ENCODE results near the gene LYPLAL1. TPM values are rescaled to one million over a fixed set of nuclear protein-coding genes. Genes with fewer than 3 reads are reported as not detected.

Gene LYPLAL1
- total RNA-seq, 1 experiment from 2014 or later, result 20.7 TPM

GRCh38 chr1:219244864-219245263, 71.2 kb downstream of the LYPLAL1 start:
- ATAC-seq (no peak), DNase-seq (ENCODE audit: low spot score) (no peak)
- Mint-ChIP-seq H3K27me3 (ENCODE audit: low read depth) (no peaks in the 10 kb centered on the region), H3K27ac (no peak overlapping the region), H3K9me3 (no peaks in the 10 kb centered on the region), H3K4me3 (no peak overlapping the region), H3K36me3 (no peaks in the 10 kb centered on the region), H3K4me1 (peaks cover 5% of the 10 kb centered on the region; the same call in 1 of the 2 replicates)
- CTCF ChIA-PET, result no interaction called here
- TF ChIP-seq TP53 (CRISPR knock-in tag; IDR thresholded peaks at IDR 0.05), result no peak
- no peak for TF ChIP-seq E2F1 (CRISPR knock-in tag; IDR thresholded peaks at IDR 0.05)
- TF ChIP-seq, protein P1, sequence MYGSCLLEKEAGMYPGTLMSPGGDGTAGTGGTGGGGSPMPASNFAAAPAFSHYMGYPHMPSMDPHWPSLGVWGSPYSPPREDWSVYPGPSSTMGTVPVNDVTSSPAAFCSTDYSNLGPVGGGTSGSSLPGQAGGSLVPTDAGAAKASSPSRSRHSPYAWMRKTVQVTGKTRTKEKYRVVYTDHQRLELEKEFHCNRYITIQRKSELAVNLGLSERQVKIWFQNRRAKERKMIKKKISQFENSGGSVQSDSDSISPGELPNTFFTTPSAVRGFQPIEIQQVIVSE (CRISPR knock-in tag; IDR thresholded peaks at IDR 0.05; ENCODE audit: borderline replicate concordance), result no peak
- TF ChIP-seq NFE2L1 (CRISPR knock-in tag; IDR thresholded peaks at IDR 0.05), result no peak
- TF ChIP-seq, protein P2, sequence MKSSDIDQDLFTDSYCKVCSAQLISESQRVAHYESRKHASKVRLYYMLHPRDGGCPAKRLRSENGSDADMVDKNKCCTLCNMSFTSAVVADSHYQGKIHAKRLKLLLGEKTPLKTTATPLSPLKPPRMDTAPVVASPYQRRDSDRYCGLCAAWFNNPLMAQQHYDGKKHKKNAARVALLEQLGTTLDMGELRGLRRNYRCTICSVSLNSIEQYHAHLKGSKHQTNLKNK (CRISPR knock-in tag; IDR thresholded peaks at IDR 0.05), result no peak
- no peak for TF ChIP-seq ZNF671 (CRISPR knock-in tag; IDR thresholded peaks at IDR 0.05)
- no peak for TF ChIP-seq FOXJ3 (CRISPR knock-in tag; IDR thresholded peaks at IDR 0.05; ENCODE audit: borderline replicate concordance)
- TF ChIP-seq, protein P3, sequence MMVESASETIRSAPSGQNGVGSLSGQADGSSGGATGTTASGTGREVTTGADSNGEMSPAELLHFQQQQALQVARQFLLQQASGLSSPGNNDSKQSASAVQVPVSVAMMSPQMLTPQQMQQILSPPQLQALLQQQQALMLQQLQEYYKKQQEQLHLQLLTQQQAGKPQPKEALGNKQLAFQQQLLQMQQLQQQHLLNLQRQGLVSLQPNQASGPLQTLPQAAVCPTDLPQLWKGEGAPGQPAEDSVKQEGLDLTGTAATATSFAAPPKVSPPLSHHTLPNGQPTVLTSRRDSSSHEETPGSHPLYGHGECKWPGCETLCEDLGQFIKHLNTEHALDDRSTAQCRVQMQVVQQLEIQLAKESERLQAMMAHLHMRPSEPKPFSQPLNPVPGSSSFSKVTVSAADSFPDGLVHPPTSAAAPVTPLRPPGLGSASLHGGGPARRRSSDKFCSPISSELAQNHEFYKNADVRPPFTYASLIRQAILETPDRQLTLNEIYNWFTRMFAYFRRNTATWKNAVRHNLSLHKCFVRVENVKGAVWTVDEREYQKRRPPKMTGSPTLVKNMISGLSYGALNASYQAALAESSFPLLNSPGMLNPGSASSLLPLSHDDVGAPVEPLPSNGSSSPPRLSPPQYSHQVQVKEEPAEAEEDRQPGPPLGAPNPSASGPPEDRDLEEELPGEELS (CRISPR knock-in tag; IDR thresholded peaks at IDR 0.05), result no peak
- TF ChIP-seq EMX1 (CRISPR knock-in tag; IDR thresholded peaks at IDR 0.05), result no peak
- no peak for TF ChIP-seq ZNF121 (CRISPR knock-in tag; IDR thresholded peaks at IDR 0.05)
- TF ChIP-seq MXD4 (CRISPR knock-in tag; IDR thresholded peaks at IDR 0.05; ENCODE audit: borderline replicate concordance), result no peak
- TF ChIP-seq NR3C1 (CRISPR knock-in tag; conservative IDR thresholded peaks at IDR 0.05; ENCODE audit: low read depth), result no peak
- no peak for TF ChIP-seq ELF4 (CRISPR knock-in tag; IDR thresholded peaks at IDR 0.05; ENCODE audit: low read depth)
- TF ChIP-seq NR1H2 (CRISPR knock-in tag; IDR thresholded peaks at IDR 0.05), result no peak
- TF ChIP-seq IRF2 (CRISPR knock-in tag; IDR thresholded peaks at IDR 0.05; ENCODE audit: borderline replicate concordance, low read depth), result no peak
- TF ChIP-seq ZNF138 (CRISPR knock-in tag; conservative IDR thresholded peaks at IDR 0.05), result no peak
- POLR2A ChIA-PET, result no interaction called here

DNA sequence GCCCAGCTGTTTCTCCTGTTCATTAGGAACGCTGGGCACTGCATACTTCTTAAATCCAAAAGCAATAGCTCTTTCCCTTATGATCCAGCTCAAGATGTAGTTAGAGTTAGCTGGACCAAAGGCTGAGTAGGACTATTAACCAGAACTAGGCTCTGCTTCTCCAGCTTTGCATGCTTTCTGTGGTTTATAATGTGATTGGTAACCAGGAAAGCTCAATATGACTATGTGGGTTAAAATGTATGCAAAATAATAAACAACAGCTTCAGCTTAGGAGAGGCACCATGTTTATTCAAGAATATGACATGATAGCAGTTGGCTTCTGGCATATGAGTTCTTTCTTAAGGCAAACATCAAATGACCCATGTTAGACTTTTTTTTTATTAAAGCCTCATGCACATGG, 73.8 kb downstream of the LYPLAL1 start:
- no peak overlapping the region for H3K4me3 Mint-ChIP-seq
- H3K36me3 Mint-ChIP-seq, result peaks cover 2% of the 10 kb centered on the region; the same call in 1 of the 2 replicates
- peaks cover 5% of the 10 kb centered on the region; the same call in 1 of the 2 replicates for H3K4me1 Mint-ChIP-seq
- POLR2A ChIA-PET, result no interaction called here
- H3K27ac Mint-ChIP-seq, result no peak overlapping the region
- ATAC-seq, result no peak
- H3K27me3 Mint-ChIP-seq (ENCODE audit: low read depth), result no peaks in the 10 kb centered on the region
- no peak for DNase-seq (ENCODE audit: low spot score)
- CTCF ChIA-PET, result no interaction called here
- TF ChIP-seq FOXK1 (CRISPR knock-in tag; IDR thresholded peaks at IDR 0.05) (no peak), ZNF121 (CRISPR knock-in tag; IDR thresholded peaks at IDR 0.05) (no peak), E2F5 (CRISPR knock-in tag; IDR thresholded peaks at IDR 0.05) (no peak), ZBTB43 (CRISPR knock-in tag; IDR thresholded peaks at IDR 0.05) (no peak), NR3C1 (CRISPR knock-in tag; conservative IDR thresholded peaks at IDR 0.05; ENCODE audit: low read depth) (no peak), STAT6 (CRISPR knock-in tag; conservative IDR thresholded peaks at IDR 0.05; ENCODE audit: low read depth) (no peak), SOX15 (CRISPR knock-in tag; IDR thresholded peaks at IDR 0.05) (no peak)
- TF ChIP-seq, protein P4, sequence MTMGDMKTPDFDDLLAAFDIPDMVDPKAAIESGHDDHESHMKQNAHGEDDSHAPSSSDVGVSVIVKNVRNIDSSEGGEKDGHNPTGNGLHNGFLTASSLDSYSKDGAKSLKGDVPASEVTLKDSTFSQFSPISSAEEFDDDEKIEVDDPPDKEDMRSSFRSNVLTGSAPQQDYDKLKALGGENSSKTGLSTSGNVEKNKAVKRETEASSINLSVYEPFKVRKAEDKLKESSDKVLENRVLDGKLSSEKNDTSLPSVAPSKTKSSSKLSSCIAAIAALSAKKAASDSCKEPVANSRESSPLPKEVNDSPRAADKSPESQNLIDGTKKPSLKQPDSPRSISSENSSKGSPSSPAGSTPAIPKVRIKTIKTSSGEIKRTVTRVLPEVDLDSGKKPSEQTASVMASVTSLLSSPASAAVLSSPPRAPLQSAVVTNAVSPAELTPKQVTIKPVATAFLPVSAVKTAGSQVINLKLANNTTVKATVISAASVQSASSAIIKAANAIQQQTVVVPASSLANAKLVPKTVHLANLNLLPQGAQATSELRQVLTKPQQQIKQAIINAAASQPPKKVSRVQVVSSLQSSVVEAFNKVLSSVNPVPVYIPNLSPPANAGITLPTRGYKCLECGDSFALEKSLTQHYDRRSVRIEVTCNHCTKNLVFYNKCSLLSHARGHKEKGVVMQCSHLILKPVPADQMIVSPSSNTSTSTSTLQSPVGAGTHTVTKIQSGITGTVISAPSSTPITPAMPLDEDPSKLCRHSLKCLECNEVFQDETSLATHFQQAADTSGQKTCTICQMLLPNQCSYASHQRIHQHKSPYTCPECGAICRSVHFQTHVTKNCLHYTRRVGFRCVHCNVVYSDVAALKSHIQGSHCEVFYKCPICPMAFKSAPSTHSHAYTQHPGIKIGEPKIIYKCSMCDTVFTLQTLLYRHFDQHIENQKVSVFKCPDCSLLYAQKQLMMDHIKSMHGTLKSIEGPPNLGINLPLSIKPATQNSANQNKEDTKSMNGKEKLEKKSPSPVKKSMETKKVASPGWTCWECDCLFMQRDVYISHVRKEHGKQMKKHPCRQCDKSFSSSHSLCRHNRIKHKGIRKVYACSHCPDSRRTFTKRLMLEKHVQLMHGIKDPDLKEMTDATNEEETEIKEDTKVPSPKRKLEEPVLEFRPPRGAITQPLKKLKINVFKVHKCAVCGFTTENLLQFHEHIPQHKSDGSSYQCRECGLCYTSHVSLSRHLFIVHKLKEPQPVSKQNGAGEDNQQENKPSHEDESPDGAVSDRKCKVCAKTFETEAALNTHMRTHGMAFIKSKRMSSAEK (CRISPR knock-in tag; IDR thresholded peaks at IDR 0.05; ENCODE audit: borderline replicate concordance), result no peak
- peaks cover 15% of the 10 kb centered on the region for H3K9me3 Mint-ChIP-seq

Measured in WTC11 (cell line).